HepG2 (cell line): ENCODE measurements around the gene DNAJC13. TPM values are rescaled to one million over a fixed set of nuclear protein-coding genes. Genes with fewer than 3 reads are reported as not detected.

Experiments
- ARNT2 ChIP-seq: sonication (generic); formaldehyde crosslinking; IDR thresholded peaks from 2 replicates; pipeline ENCODE4 v1.8.0; 2022; ENCODE audit warnings: mild to moderate bottlenecking, low read depth, missing genetic modification reagents, moderate library complexity
- BCL6 ChIP-seq: IDR thresholded peaks from 2 replicates; pipeline ENCODE4 v1.6.1; 2016; ENCODE audit warnings: missing genetic modification reagents, missing compliant biosample characterization
- FLYWCH1 ChIP-seq: sonication (generic); formaldehyde crosslinking; IDR thresholded peaks from 2 replicates; pipeline ENCODE4 v1.8.1; 2023; ENCODE audit warnings: mild to moderate bottlenecking, missing genetic modification reagents
- ISX ChIP-seq: sonication (generic); formaldehyde crosslinking; conservative IDR thresholded peaks from 2 replicates; pipeline ENCODE4 v1.5.0; 2020; ENCODE audit warnings: missing genetic modification reagents
- NFKB2 ChIP-seq: sonication (generic); formaldehyde crosslinking; IDR thresholded peaks from 2 replicates; pipeline ENCODE4 v1.4.0; 2020; ENCODE audit warnings: missing genetic modification reagents, borderline replicate concordance
- NPAS2 ChIP-seq: sonication (generic); formaldehyde crosslinking; IDR thresholded peaks from 2 replicates; pipeline ENCODE4 v1.8.0; 2022; ENCODE audit warnings: mild to moderate bottlenecking, missing genetic modification reagents, borderline replicate concordance
- PHF5A ChIP-seq: IDR thresholded peaks from one replicate; pipeline ENCODE4 v1.6.1; 2018; ENCODE audit warnings: low read depth, missing genetic modification reagents; ENCODE audit not compliant: unreplicated experiment
- RFX1 ChIP-seq: fragments of 450-650 bp; IDR thresholded peaks from 2 replicates; pipeline ENCODE4 v1.6.1; 2017
- TCF7L2 ChIP-seq: IDR thresholded peaks from 2 replicates; pipeline ENCODE4 v1.6.1; 2011; ENCODE audit warnings: mild to moderate bottlenecking, low read depth, low read length, moderate library complexity
- ZFP36L2 ChIP-seq: sonication (generic); formaldehyde crosslinking; IDR thresholded peaks from 2 replicates; pipeline ENCODE4 v1.4.0; 2020; ENCODE audit warnings: missing genetic modification reagents
- ZMAT3 ChIP-seq: sonication (generic); formaldehyde crosslinking; conservative IDR thresholded peaks from 2 replicates; pipeline ENCODE4 v1.7.0; 2021; ENCODE audit warnings: missing genetic modification reagents
- ZNF558 ChIP-seq: sonication (generic); formaldehyde crosslinking; IDR thresholded peaks from 2 replicates; pipeline ENCODE4 v1.9.0; 2022; ENCODE audit warnings: mild to moderate bottlenecking, missing genetic modification reagents, borderline replicate concordance
- ZNF878 ChIP-seq: sonication (generic); formaldehyde crosslinking; IDR thresholded peaks from 2 replicates; pipeline ENCODE4 v1.8.1; 2023; ENCODE audit warnings: mild to moderate bottlenecking, missing genetic modification reagents, moderate library complexity
- ZNF883 ChIP-seq: sonication (generic); formaldehyde crosslinking; IDR thresholded peaks from 2 replicates; pipeline ENCODE4 v1.5.1; 2020; ENCODE audit warnings: mild to moderate bottlenecking, missing genetic modification reagents; ENCODE audit errors: not compliant biosample characterization
- polyA plus RNA-seq, 8 experiments: library from polyadenylated mRNA; depleted of rRNA in 3 of 8; stranded (reverse) in 7 of 8; unstranded in 1 of 8; fragments of >200 nt; fragmentation: Illumina TruSeq in 4 of 8; extraction: Trizol in 4 of 8; gene quantifications; 2 replicates each; pipeline versions ENCODE4 v1.2.1 to v1.2.3, GENCODE V29; 2011 to 2016; ENCODE audit warnings: low read depth in 4 of 8, missing spikeins in 1 of 8, mixed read lengths in 1 of 8; ENCODE audit not compliant: insufficient read depth in 1 of 8
- total RNA-seq, 5 experiments: library from RNA; depleted of rRNA; stranded (reverse); fragments of >200 nt; fragmentation: Illumina TruSeq; extraction: Trizol; gene quantifications; 2 replicates each; pipeline ENCODE4 v1.2.3, GENCODE V29; 2016; ENCODE audit warnings: low read depth in 1 of 5
- TF ChIP-seq, protein P1 (sequence below): IDR thresholded peaks from 2 replicates; pipeline ENCODE4 v1.6.1; 2016; ENCODE audit warnings: control low read depth
- TF ChIP-seq, protein P2 (sequence below): sonication (generic); formaldehyde crosslinking; IDR thresholded peaks from 2 replicates; pipeline ENCODE4 v1.5.0; 2020; ENCODE audit warnings: mild to moderate bottlenecking, missing genetic modification reagents
- TF ChIP-seq, protein P3 (sequence below), 2 experiments: sonication (generic) in 1 of 2; formaldehyde crosslinking in 1 of 2; IDR thresholded peaks; 2 replicates each; pipeline versions ENCODE4 v1.4.0 to v1.6.1; 2018 to 2020; ENCODE audit warnings: missing genetic modification reagents in 2 of 2, borderline replicate concordance in 1 of 2, low read depth in 1 of 2, mild to moderate bottlenecking in 1 of 2, missing biosample characterization in 1 of 2

The DNAJC13 gene
- total and polyA plus RNA-seq, 2 of the 13 experiments (the other 11 are each of a cell fraction or from before 2014, with no cell fraction given), result 9.1 to 26.2 TPM

DNA sequence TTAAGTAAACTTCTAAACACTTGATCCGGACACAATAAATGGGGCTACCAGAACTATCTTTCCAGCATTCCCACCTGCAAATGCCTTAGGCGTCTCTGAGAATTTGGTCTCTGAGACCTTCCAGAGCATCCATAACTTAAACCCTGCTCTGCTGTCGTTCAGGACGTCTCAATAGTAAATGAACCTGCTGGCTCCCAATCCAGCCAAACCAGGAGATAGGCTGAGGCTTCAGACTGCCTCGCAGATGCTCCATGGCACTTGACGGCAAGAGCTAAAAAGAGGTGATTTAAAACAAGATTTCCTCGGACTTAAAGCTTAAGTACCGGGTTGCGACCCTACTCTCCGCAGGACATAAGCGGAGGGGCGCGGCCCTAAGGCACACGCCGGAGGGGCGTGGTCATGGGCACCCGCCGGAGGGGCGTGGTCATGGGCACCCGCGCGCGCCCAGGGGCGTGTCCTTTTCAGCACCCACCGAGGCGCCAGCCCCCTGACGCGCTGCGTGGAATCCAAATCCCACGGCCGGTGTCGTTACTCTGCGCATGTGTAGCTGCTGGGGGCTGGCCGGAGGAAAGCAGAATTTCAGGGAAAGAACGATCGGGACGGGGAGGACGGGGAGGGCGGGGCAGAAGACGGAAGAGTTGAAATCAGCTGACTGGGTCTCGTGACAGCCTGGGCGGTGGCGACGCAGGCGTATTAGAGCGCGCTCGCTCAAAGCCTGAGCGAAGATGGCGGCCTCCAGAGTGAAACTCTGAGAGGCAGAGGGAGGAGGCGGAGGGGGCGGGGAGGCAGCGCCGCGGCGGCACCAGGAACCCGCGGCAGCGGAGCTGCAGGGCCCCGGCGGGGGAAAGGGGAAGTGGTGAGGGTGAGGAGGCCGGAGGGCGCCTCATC, at the start of gene DNAJC13 (continued):
- TF ChIP-seq, protein P1, sequence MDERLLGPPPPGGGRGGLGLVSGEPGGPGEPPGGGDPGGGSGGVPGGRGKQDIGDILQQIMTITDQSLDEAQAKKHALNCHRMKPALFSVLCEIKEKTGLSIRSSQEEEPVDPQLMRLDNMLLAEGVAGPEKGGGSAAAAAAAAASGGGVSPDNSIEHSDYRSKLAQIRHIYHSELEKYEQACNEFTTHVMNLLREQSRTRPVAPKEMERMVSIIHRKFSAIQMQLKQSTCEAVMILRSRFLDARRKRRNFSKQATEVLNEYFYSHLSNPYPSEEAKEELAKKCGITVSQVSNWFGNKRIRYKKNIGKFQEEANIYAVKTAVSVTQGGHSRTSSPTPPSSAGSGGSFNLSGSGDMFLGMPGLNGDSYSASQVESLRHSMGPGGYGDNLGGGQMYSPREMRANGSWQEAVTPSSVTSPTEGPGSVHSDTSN, result no peak
- TF ChIP-seq TCF7L2 (no peak), ZNF883 (CRISPR knock-in tag) (no peak), ZFP36L2 (CRISPR knock-in tag) (no peak), ARNT2 (CRISPR knock-in tag) (peak; percentile 42; the same call in 1 of the 2 replicates), FLYWCH1 (CRISPR knock-in tag) (no peak), PHF5A (CRISPR knock-in tag) (peak; percentile 59), ZNF558 (CRISPR knock-in tag) (no peak), NFKB2 (CRISPR knock-in tag) (no peak; the same call in 1 of the 2 replicates), ZMAT3 (CRISPR knock-in tag) (no peak), ISX (no peak), RFX1 (no peak), NPAS2 (no peak), BCL6 (no peak), ZNF878 (no peak)
- TF ChIP-seq, protein P2, sequence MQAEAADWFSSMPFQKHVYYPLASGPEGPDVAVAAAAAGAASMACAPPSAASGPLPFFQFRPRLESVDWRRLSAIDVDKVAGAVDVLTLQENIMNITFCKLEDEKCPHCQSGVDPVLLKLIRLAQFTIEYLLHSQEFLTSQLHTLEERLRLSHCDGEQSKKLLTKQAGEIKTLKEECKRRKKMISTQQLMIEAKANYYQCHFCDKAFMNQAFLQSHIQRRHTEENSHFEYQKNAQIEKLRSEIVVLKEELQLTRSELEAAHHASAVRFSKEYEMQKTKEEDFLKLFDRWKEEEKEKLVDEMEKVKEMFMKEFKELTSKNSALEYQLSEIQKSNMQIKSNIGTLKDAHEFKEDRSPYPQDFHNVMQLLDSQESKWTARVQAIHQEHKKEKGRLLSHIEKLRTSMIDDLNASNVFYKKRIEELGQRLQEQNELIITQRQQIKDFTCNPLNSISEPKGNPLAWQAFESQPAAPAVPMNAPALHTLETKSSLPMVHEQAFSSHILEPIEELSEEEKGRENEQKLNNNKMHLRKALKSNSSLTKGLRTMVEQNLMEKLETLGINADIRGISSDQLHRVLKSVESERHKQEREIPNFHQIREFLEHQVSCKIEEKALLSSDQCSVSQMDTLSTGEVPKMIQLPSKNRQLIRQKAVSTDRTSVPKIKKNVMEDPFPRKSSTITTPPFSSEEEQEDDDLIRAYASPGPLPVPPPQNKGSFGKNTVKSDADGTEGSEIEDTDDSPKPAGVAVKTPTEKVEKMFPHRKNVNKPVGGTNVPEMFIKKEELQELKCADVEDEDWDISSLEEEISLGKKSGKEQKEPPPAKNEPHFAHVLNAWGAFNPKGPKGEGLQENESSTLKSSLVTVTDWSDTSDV (CRISPR knock-in tag), result no peak
- TF ChIP-seq, protein P3, sequence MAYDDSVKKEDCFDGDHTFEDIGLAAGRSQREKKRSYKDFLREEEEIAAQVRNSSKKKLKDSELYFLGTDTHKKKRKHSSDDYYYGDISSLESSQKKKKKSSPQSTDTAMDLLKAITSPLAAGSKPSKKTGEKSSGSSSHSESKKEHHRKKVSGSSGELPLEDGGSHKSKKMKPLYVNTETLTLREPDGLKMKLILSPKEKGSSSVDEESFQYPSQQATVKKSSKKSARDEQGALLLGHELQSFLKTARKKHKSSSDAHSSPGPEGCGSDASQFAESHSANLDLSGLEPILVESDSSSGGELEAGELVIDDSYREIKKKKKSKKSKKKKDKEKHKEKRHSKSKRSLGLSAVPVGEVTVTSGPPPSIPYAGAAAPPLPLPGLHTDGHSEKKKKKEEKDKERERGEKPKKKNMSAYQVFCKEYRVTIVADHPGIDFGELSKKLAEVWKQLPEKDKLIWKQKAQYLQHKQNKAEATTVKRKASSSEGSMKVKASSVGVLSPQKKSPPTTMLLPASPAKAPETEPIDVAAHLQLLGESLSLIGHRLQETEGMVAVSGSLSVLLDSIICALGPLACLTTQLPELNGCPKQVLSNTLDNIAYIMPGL (CRISPR knock-in tag; IDR thresholded peaks at IDR 0.05; ENCODE audit: borderline replicate concordance in 1 of 2, low read depth in 1 of 2), result peak; percentile 25 to 68; a peak in 3 of 4 replicates
